Measurements from ENCODE around the gene WDR20.

WDR20 gene

DNA sequence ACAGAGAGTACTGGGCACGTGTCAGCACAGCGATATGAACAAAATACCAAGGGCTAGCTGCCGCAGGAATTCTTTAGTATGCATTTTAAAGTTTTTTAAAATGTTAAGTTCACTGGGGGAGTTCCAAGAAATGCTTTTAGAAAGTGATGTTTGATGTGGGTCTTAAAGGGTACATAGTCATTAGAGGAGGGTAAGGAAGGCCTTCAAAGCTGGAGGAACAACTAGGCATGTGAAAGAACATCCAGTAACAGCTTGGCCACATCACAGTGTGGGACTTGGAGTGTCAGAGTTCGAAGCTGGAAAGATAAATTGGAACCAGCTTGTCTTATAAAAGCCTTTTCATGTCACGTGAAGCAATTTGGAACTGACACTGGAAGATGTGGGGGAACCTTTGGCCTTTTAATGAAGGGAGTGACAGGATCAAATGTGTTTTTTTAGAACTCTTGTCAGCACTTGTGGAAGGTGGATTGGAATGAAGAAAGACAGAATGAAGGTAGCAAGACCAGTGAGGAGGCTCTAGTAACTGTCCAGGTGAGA lies 57.7 kb downstream of the WDR20 start:
- no peak for DNase-seq (ENCODE audit: low read depth)

DNA sequence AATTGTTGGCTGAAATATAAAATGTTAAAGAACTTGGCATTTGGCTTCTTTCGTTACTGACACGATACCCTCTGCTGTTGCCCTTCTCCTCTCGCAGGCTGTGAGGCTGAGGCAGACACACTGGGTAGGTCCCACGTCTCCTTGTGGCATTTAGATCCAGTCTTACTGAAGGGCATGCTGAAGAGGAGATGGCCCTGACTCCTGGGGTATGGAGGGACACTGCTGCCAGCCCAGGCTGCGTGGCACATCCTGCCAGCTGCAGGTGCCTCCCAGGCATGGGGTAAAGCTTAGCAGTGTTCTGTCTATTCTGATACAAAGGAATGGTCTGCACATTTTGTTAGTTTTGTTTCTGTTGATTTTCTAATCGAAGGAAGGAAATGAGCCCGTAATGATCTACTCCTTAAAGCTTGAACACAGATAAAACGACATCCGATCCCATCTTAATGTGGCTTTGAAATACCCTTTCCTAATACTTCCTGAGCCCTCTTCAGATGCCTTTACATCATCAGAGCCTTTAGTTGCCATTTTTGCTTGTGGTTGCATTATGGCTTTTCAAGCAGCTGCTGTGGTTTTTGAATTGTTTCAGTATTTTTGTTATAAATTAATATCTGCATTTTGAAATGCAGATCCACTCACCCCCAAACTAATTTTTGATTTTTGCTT lies 61.1 kb downstream of the WDR20 start:
- no peak for DNase-seq (ENCODE audit: low read depth)

DNA sequence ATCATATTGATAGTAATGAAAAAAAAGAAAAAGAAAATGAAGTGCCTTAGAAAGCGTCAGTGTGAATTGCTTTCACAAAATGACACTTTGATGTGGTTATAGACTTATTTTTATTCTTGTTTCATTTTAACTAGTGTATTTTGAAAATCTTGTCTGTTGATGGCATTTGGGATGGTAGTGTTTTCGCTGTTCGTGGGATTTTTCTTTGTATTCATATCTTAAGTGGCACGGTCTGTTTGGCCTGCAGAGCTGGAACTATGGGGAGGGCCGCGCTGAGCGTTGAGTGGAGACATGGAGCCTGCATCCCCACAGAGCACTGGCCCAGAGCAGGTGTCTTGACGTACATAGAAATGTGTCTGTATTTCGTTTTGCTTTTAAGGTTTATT lies 61.6 kb downstream of the WDR20 start:
- no peak for DNase-seq (ENCODE audit: low read depth)

DNA sequence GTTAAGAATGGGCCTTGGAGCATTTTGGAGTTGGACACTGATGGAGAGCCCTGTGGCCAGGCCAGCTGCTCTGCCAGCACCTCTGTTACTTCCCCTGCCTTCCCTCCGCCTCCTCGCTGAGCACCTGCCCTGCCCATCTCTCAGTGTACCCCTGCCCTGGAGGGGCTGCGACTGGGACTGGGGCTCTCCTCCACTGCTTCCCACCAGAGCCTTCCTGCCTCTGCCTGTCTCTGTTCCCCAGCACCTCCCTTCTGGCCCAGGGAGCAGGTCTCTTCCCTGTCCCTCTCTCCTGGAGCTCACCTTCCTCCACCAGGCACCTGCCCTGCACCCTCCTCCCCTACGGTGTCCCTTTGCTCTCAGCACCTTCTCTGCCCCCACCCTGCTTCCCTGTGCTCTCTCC lies 62.1 kb downstream of the WDR20 start:
- no peak for DNase-seq (ENCODE audit: low read depth)

DNA sequence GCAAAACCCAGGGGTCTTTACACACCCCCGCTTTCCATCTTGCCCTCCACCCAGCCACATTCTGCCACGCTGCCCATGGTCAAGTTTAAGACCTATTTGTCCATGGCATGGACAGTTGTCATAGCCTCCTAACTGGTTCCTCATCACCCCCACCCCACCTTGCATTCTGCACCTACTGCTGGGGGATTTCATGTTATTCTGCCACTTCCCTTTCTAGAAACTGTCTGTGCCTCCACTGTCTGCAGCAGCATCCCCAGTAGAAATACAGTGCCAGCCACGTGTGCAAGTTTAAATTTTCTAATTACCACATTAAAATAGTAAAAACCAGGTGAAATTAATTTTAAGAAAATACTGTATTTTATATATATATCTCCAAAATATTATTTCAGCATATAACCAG lies 63.2 kb downstream of the WDR20 start:
- no peak for DNase-seq (ENCODE audit: low read depth)

DNA sequence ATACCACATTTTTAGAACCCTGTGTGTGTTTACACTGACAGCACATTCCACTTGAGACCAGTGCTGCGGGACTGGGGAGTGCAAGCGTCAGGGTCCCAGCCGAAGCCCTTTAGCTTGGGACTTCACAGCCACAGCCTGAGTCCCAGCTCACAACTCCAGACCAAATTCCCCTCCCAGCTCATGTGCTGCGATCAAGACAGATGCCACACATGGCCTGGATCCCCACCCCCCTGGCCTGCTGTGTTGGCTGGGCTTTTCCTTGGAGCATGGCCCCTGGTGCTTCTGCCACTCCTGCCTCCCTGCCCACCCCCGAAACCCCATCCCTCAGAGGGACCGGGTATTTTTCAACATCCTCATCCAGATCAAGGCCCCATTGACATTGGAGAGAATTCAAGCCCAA lies 63.7 kb downstream of the WDR20 start:
- no peak for DNase-seq (ENCODE audit: low read depth)

DNA sequence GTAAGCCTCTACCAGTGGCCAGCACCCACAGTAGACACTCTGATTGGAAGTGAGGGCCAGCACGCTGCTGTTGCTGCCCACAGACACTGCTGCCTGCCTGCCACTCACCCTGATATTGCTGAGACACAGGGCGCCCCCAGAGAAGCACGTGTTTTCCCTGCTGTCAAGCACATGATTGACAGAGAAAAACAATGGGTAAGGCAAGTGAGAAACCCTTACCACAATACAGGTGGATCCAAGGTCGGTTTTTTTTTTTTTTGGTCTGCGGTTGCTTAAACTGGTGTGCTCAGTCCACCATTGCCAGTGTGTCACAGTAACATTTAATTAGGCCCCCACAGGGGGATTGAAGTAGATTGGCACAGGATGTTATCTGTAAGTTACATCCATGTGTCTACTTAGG lies 65.9 kb downstream of the WDR20 start:
- DNase-seq (ENCODE audit: low read depth), result no peak

DNA sequence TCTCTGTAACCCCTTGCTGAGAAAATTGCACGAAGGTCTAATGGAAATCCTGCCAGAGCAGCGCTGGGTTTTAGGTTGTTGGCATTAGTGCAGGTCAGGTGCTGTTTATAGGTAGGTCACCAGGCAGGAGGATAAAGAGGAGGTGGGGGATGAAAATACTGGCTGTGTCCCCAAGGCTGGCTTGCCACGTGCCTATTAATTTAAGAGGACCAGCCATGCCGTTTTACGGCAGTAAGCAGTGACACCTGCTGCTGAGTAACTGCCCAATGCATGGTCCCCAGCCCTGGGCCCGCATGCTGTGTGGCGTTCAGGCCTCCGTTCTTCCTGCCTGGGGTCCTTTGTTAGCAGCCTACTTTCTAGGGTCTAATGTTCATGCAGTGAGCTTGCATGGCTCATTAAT lies 67.2 kb downstream of the WDR20 start:
- no peak for DNase-seq (ENCODE audit: low read depth)

DNA sequence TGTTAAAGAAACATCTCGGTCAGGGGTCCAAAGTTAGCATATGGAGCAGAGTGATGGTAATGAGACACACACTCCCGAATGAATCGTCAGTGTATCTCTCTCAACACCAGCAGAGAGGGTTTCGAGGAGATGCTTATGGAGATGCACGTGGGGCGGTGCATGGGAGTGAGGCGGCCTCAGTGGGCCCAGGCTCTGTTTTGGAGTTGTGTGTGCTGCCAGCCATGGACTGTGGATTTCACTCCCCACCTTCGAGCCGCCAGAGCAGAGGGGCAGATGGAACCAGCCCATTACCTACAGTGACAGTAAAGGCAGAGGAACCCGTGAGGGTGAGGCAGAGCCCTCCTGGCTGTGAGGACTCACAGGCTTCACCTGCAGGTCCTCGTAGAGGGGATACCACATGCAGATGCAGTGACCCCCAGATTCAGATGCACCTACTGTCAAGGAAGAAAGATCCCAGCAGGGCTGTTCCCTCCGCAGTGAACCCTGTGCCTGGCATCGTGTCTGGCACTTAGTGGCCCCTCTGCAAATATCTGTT lies 68.2 kb downstream of the WDR20 start:
- DNase-seq (ENCODE audit: low read depth), result no peak

DNA sequence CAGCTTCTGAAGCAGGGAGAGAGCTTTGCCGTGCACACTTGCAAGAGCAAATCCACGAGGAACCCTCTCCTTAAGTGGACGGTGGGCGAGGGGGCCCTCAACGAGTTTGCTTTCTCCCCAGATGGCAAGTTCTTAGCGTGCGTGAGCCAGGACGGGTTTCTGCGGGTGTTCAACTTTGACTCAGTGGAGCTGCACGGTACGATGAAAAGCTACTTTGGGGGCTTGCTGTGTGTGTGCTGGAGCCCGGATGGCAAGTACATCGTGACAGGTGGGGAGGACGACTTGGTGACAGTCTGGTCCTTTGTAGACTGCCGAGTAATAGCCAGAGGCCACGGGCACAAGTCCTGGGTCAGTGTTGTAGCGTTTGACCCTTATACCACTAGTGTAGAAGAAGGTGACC lies 69.0 kb downstream of the WDR20 start:
- DNase-seq (ENCODE audit: low read depth), result no peak

DNA sequence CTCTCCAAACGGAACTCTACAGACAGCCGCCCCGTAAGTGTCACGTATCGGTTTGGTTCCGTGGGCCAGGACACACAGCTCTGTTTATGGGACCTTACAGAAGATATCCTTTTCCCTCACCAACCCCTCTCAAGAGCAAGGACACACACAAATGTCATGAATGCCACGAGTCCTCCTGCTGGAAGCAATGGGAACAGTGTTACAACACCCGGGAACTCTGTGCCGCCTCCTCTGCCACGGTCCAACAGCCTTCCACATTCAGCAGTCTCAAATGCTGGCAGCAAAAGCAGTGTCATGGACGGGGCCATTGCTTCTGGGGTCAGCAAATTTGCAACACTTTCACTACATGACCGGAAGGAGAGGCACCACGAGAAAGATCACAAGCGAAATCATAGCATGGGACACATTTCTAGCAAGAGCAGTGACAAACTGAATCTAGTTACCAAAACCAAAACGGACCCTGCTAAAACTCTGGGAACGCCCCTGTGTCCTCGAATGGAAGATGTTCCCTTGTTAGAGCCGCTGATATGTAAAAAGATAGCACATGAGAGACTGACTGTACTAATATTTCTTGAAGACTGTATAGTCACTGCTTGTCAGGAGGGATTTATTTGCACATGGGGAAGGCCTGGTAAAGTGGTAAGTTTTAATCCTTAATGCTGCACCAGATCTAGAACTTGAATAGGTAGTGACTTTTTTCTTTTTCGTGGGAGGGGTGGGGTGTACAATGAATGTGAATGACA lies 69.7 kb downstream of the WDR20 start:
- no peak for DNase-seq (ENCODE audit: low read depth)

DNA sequence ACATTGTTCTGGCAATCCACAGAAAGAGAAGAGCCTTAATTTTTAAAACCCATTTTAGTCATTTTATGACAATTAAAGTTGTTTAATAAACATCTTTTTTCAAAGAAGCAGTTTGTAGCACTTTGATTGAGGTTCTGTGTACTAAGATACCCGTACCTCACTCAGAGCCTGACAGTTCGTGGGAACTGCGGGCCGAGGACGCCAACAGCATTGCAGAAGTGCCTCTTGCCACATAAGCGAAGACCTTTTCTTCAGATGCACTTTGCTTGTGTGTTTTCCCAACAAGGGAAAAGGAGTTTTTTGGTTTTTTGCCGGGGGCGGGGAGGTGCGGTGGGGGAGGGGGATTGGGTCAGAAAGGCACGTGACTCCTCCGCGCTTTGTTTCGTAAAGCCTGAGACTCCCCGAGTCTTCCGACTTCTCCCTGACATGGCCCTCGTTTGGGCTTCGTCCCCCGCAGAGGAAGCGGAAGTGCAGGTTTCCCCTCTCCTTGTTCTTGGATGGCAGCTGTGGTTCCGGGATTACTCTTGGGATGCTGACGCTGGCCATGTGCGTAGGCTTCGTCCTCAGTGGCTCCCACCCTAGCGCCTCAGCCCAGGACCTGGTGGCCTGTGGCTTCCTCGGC lies 70.8 kb downstream of the WDR20 start:
- DNase-seq (ENCODE audit: low read depth), result no peak

DNA sequence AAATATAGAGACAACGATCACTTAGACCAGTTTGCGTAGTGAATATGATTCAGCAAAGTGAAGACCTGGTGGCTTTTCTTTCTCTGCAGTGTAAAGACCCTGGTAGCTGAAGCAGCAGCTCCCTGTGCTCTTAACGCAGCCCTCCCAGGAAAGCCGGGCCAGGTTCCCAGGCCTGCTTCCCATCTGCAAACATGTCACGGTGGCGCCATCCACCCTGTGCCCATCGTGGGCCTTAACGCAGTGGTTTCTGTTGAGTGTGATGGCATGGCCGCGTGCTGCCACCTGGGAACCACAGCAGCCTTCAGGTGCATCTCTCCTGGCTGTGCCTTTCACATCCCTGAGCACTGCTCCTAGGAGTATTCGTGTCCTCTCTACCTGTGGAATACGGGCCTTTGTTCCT lies 71.5 kb downstream of the WDR20 start:
- no peak for DNase-seq (ENCODE audit: low read depth)

DNA sequence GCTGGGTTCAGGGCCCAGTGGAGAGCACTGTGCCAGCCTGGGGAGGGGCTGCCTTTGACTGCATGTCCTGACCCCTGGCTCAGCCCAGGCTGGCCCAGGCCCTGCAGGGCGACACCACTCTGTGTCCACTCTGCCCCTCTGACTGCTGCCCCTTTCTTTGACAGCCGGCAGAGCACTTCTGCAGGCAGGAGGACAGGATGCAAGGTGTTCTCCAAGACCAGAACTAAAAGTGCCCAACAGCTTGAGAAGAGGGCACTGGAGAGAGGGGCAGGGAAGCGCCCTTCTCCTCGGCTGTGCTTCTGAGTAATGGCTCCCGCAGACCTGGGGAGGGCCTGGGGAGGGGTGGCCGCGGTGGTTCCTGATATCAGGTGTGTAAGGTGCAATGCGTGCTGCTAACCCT lies 72.7 kb downstream of the WDR20 start:
- no peak for DNase-seq (ENCODE audit: low read depth)

DNA sequence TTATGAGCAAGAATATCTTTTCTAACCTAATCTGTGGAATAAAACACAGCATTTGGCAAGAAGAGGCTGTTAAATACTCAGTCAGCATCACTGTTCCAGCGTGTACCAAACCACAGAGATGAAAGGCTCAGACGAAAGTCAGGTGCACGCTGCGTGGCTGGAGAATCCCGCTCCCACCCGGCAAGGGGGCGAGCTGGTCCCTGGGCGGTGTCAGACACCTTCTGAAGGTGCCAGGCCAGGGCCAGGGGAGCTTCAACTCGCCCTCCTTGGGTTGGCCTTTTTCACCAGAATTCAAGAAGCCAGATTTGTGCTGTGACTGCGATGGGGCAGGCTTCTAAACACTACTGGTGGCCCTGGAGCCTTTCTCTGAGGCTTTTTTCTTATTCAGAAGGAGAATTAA lies 73.1 kb downstream of the WDR20 start:
- no peak for DNase-seq (ENCODE audit: low read depth)

DNA sequence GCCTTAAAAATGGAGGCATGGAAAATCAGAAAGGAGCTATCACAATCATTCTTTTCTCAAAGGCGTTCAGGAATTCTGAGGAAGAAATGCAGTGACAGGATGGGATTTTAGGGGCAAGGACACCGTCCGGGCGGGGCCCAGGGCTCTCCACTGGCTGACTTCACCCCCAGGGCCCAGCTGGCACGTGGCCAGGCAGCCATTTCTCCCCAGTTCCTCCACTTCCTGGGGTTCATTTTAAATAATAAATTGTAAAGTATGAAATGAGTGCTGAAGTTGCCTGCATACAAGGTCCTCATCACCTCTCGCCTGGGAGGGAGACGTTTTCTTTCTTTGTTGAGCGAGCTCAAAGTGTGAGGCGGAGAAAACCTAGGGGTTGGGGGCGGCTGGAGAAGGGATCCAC lies 73.8 kb downstream of the WDR20 start:
- no peak for DNase-seq (ENCODE audit: low read depth)

DNA sequence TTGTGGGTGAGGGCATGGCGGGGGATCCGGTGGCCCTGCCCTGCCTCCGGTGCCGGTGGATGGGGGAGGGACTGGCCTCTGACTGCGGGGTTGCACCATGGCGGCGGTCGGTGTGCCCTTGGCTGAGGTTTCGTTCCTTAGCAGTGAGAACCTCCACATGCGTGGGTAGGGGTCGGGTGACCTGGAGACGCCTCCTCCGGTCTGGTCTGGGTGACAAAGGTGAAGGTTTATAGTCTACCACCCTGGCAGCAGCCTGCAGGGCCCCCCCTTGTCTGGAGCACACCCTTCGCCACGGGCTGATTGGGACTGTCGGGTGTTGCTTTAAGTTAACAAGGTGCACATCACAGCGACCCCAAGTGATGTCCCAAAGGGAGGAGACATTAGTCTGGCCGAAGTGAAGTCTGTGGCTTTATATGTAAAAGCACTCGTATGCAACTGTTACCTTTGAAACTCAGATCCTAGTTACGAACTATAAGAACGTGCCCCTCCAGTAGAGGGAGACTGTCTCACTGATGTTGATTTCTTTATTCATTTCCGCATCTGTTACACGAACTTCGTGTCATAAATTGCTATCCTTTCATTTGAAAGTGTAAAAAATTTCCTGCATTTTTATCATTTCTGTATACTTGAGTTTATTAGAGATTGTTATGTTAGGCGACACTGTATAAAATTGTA lies 74.4 kb downstream of the WDR20 start:
- no peak for DNase-seq (ENCODE audit: low read depth)

DNA sequence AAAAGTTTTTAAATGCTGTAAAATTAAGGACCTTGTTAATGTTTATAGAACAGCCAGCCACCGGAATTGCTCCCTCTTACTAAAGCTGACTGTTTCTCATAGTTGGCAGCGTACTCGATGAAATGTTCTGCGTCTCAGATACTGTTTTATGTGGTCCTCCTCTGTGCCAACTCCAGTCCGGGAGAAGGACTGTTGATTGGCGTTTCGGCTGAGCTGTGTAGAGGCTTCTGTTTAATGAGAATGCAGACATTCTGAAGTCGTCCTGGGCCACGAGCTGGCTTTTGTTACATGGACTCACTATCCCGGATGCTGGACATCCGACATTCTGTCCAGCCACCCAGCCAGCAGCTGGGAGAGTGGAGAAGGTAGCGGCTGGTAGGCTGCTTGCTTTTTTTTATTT lies 75.4 kb downstream of the WDR20 start:
- no peak for DNase-seq (ENCODE audit: low read depth)

DNA sequence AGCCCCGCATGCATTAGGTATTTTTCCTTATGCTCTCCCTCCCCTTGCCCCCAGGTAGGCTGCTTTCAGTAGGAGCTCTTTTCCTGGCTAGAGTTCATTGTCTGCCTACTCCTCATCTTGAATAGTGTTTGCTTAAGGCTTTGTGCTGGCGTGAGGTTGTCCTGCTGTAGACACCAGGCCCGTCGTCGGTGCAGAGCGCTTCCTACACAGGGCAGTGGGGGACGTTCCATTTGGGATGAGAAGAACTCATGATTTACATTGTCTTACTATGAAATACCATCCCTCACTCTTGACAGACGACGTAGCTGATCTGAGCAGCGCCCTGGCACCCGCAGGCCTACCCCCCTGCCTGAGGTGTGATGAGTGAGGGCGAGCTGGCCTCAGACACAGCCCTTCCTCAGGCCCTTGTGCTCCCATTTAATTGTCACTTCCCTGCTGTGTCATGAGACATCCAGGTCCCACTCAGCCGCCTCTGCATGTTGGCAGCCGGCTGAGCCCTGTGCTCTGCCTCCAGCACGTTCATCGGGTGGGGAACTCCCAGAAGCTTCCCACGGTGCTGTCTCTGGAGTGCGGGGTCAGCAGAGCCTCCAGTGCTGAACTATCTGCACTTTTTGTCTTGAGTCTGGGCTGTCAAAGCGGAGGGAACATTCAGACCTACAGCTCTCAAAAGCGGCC lies 76.0 kb downstream of the WDR20 start:
- no peak for DNase-seq (ENCODE audit: low read depth)

DNA sequence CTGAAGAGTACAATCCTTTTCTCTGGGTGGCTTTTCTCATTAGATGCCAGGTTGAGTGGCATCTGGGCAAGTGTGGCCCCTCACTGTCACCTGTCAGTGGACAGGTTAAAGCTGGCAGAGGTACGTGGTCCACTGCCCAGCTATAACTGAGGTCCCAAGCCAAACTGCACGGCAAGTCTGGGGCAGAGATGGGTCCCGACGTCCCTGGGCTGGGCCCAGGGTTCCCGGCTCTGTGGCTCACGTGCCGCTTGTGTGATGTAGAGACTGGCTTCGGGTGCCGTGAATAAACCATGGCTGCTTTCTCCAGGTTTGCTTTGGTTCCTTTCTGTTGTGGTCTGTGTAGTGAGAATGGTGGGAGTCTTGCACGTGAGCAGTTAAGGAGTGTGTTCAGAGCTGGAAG lies 77.7 kb downstream of the WDR20 start:
- DNase-seq (ENCODE audit: low read depth), result no peak

DNA sequence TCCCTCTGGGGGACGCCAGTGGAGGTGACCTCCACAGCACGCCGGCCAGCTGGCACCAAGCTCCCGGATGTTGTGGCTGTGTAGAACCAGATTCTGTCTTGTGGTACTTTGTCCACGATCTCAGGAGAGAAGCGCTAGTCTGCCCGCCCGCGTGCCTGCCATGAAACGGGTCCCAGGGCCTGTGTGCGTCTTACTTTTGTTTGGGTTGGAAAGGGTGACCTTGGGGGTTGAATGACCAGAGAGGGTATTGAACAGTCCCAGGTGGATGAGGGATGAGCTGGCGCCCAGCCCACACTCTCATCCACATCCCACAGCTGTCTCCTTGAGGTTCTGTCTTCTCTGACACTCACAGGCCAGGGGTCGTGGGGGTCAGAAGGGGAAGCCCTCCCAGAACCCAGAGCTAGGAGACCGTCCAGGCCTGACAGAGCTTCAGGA lies 78.3 kb downstream of the WDR20 start:
- DNase-seq (ENCODE audit: low read depth), result no peak

DNA sequence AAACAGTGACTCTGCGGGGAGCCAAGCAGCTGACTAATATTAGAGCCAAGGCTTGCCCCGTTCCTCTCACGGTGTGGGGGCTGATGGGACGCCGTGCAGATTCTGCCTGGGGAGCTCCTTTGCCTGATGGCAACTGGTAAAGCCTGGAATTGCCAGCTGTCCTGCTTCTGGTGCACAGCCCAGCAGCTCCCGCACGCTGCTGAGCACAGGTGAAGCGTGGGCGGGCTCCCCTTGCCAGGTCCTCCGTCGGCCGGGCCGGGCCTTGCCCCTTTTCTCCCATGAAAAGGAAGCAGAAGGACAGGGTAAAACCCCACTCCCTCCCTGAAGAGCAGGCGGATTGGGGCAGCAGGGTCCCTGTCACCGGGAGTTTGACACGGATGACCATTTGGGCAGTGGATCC lies 79.0 kb downstream of the WDR20 start:
- DNase-seq (ENCODE audit: low read depth), result no peak
